Activated CD4-positive, alpha-beta T cell treated with anti-CD3 and anti-CD28 coated beads, Interleukin-2, amount 50 U/mL, for 48 hours (primary cell): Measurements from ENCODE around the gene ZBTB45.
"Not testable (repeated sequence)": the region's sequence is repeated elsewhere in the genome, so short reads cannot be mapped to it uniquely, and the experiment has no call there.

Experiments used
- DNase-seq, 2 experiments: peaks; one replicate each; pipeline ENCODE4 v3.0.0-alpha.2; 2020

Gene ZBTB45

GRCh38 chr19:58509731-58510083, 9.9 kb downstream of the ZBTB45 start:
- DNase-seq = no peak

GRCh38 chr19:58507602-58508223, 11.9 kb downstream of the ZBTB45 start:
- not testable (repeated sequence) for DNase-seq

- no peak for DNase-seq
Observed at GRCh38 chr19:58500242-58500641, 19.4 kb downstream of the ZBTB45 start.

GRCh38 chr19:58499021-58499927, 20.3 kb downstream of the ZBTB45 start:
- peak; percentile 100 for DNase-seq

GRCh38 chr19:58498316-58499020, 21.1 kb downstream of the ZBTB45 start:
- no peak for DNase-seq

- DNase-seq = no peak
Observed at GRCh38 chr19:58497634-58498170, 21.9 kb downstream of the ZBTB45 start.

DNA sequence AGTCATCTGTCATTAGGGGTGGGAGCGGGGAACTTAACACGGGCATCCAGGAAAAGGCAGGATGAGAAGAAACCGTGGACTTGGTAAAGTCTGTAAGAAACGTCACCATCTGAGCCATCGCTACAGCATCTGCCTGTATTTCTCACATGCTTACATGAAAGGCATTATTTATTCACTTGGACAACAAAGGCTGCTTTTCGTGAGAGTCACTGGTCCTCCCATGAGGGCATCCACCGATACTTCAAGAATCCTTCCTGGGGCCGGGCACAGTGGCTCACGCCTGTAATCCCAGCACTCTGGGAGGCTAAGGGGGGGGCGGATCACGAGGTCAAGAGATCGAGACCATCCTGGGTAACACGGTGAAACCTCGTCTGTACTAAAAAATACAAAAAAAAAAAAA, 27.3 kb downstream of the ZBTB45 start:
- DNase-seq = no peak

GRCh38 chr19:58491393-58491792, 28.2 kb downstream of the ZBTB45 start:
- no peak for DNase-seq

GRCh38 chr19:58484349-58484748, 35.3 kb downstream of the ZBTB45 start:
- DNase-seq = not testable (repeated sequence)

DNA sequence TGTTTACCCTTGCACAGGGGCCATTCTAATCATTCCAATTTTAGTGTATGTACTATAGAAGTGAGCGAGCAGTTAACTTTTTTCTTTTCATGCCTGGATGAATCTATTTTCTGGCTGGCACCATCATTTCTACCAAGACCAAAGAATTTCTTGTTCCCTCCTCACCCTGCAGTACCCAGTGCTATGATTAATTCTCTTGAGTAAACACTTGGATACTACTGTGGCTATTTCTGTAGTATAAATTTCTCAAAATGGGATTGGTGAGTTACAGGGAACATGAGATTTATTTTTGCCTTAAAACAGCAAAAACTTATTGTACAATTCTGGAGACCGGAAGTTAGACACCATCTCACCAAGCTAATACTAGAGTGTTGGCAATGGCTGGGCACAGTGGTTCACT, 35.8 kb downstream of the ZBTB45 start:
- no peak for DNase-seq

- no peak for DNase-seq
Observed at GRCh38 chr19:58482372-58482771, 37.2 kb downstream of the ZBTB45 start.

- no peak for DNase-seq
Observed at GRCh38 chr19:58480831-58481230, 38.8 kb downstream of the ZBTB45 start.

- no peak for DNase-seq
Observed at GRCh38 chr19:58480481-58480830, 39.2 kb downstream of the ZBTB45 start.

- DNase-seq = no peak
Observed at GRCh38 chr19:58479736-58480480, 39.7 kb downstream of the ZBTB45 start.

DNA sequence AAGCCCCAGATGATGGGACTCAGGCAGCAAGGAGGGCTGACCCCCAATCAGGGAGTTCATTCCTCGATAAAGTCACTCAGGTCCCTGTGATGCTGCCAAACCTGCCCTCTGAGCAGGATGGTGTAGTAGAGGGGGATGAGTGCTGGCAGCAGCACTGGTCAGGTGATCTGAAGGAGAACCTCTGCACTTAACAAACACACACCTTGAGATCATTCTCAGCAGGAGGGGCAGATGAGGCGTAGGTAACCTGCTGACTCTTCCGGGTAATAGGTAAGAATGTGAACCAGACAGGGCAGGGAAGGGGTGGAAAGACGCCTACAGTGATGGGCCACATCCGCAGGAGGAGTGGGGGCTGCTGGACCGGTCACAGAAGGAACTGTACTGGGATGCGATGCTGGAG, 40.3 kb downstream of the ZBTB45 start:
- DNase-seq = no peak

DNA sequence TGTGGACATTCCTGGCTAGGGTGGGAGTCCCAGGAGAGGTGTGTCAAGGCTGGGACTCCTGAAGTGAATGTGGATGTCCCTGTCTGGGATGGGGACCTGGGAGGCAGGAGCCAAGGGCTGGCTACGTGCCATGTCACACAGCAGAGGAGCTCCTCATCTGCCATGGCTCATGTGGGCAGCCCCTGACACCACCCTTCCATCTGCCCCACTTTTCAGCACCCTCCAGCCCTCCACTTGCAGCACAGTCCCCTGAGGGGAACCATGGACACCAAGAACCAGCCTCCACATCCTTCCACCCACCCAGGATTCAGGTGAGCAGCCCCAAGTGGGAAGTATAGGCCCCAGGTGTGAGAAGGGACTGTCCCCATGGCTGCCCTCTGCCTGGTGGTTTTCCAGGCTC, 41.7 kb downstream of the ZBTB45 start:
- DNase-seq = no peak

GRCh38 chr19:58477130-58477529, 42.5 kb downstream of the ZBTB45 start:
- no peak for DNase-seq

GRCh38 chr19:58476498-58477015, 43.1 kb downstream of the ZBTB45 start:
- peak in 1 of 2 experiments; percentile 29 for DNase-seq

GRCh38 chr19:58475714-58476497, 43.7 kb downstream of the ZBTB45 start, which contains the start of gene ZNF446:
ZNF446 (plus strand) TSS chr19:58476352; CDS start chr19:58477219, 867 bp downstream.
- peak; percentile 94 to 96 for DNase-seq

DNA sequence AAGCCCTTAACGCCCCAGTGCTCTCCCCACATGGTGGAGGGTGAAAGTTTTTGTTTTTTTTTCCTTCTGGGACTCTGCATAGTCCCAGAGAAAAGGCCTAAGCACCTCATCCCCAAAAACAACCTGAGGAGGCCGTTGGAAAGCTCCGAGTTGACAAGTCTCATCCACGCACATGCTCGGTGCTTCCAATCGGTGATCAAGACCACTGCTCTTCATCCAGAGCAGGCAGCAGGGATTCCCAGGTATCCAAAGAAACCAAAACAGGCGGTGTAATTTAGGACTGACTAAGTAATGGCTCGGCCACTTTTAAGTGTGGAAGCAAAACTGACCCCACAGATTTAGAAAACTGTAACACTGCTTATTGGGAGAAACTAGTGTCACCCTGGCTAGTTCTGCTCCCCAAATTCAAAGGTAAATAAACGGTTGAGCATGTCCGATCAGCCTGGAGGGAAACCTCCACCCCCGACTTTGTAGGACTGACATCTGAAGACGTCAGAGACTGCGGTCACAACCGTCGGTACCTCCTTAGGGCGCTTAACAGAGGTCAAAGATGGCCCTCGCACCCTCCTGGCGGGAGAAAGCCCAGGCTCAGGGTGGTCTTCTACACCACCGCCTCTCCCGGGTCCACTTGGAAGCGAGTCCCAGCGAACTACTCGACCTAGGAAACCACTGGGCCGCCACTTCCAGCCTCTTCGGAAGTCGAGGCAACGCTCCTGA, 44.5 kb downstream of the ZBTB45 start:
- no peak for DNase-seq
